Ectodermal cell (in vitro differentiated cells): ENCODE measurements around the gene SAMD3.
"Not testable (repeated sequence)": the region's sequence is repeated elsewhere in the genome, so short reads cannot be mapped to it uniquely, and the experiment has no call there.

Source experiments
- H3K27ac ChIP-seq: 2 replicates; pipeline ENCODE4 v1.7.0; 2013; ENCODE audit warnings: mild to moderate bottlenecking, low read depth, low read length; ENCODE audit not compliant: insufficient read depth, poor library complexity, severe bottlenecking
- H3K27me3 ChIP-seq: 2 replicates; pipeline ENCODE4 v1.7.0; 2013; ENCODE audit warnings: mild to moderate bottlenecking, low read length; ENCODE audit not compliant: insufficient read depth, control insufficient read depth, poor library complexity, severe bottlenecking
- H3K36me3 ChIP-seq: one replicate; pipeline ENCODE4 v1.7.0; 2013; ENCODE audit warnings: low read length; ENCODE audit not compliant: control insufficient read depth, insufficient read depth
- H3K4me1 ChIP-seq: one replicate; pipeline ENCODE4 v1.7.0; 2013; ENCODE audit warnings: low read length; ENCODE audit not compliant: control insufficient read depth, insufficient read depth
- H3K4me3 ChIP-seq: 2 replicates; pipeline ENCODE4 v1.7.0; 2013; ENCODE audit warnings: low read depth, low read length, control low read depth; ENCODE audit not compliant: insufficient read depth
- H3K9me3 ChIP-seq: 2 replicates; pipeline ENCODE4 v1.7.0; 2013; ENCODE audit warnings: mild to moderate bottlenecking, low read length, moderate library complexity; ENCODE audit not compliant: control insufficient read depth
- WGBS, 2 experiments: methylation state at CpG; one replicate each; pipeline ENCODE4 v1.1.7; 2013; ENCODE audit warnings: missing lambda C conversion rate in 2 of 2; 5-methylcytosine and 5-hydroxymethylcytosine counted together

SAMD3 gene

DNA sequence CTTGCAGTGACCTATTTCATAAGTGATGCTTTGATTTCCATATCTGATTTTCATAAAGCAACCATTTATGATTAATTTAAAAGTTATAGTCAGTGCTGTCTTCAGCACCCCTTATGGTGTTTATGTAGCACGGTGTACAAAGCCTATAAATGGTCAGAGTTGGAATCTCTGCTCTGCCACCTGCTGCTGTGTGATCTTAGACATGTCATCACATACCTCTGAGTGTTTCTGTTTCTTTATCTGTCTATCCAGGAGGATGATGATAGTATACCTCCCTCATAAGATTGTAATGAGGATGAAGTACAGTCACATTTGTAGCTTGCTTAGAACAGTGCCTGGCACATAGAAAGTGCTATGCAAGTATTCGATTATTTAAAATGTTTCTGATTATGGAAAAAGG, 100.5 kb downstream of the SAMD3 start:
- WGBS, 2 experiments: 96 to 97% methylated on average over 2 of the region's 2 CpGs

DNA sequence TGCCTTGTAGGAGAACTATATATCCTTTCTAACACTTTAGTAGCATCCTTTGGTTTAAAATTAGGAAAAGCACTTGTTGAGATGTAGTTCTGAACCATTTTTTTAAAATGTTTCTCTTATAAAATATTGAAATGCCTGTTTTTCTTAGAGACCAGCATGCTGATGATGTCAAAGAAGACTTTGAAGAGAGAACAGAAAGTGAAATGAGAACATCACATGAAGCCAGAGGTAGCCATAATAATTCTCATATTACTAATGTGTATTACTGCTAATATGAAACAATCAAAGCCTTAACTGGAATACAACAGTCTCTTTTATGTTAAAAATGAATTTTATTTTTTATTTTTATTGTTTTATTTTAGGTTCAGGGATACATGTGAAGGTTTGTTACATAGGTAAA, 102.0 kb downstream of the SAMD3 start:
- Histone ChIP-seq H3K36me3 (no peaks in the 10 kb centered on the region), H3K4me1 (no peaks in the 10 kb centered on the region), H3K27ac (no peak overlapping the region), H3K9me3 (no peaks in the 10 kb centered on the region), H3K27me3 (no peaks in the 10 kb centered on the region), H3K4me3 (no peak overlapping the region)

More for the DNA sequence above, 100.5 kb downstream of the SAMD3 start:
- Histone ChIP-seq H3K4me1 (no peaks in the 10 kb centered on the region), H3K36me3 (no peaks in the 10 kb centered on the region), H3K9me3 (no peaks in the 10 kb centered on the region), H3K27me3 (no peaks in the 10 kb centered on the region), H3K4me3 (no peak overlapping the region), H3K27ac (no peak overlapping the region)

DNA sequence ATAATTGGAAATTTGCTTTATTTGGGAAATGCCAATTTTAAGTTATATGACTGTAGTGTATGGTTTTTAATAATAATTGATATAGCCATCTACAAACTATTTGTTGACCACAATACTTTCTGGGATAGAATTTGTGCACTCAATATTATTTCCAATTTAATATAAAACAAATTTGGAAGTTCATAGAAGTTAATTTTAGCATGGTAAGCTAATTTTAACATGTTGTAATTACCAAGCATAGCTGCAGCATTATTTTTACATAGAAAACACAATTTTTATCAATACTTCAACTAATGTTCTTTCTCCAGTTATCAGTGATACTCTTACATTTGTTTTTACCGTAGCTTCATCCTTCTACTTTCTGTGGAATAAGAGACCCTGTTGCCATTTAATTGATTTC, 103.5 kb downstream of the SAMD3 start:
- Histone ChIP-seq H3K9me3 (no peaks in the 10 kb centered on the region), H3K36me3 (no peaks in the 10 kb centered on the region), H3K27ac (no peak overlapping the region), H3K4me3 (no peak overlapping the region), H3K27me3 (no peaks in the 10 kb centered on the region), H3K4me1 (no peaks in the 10 kb centered on the region)
- WGBS, 2 experiments: 100% methylated on average over 1 of the region's 1 CpG

DNA sequence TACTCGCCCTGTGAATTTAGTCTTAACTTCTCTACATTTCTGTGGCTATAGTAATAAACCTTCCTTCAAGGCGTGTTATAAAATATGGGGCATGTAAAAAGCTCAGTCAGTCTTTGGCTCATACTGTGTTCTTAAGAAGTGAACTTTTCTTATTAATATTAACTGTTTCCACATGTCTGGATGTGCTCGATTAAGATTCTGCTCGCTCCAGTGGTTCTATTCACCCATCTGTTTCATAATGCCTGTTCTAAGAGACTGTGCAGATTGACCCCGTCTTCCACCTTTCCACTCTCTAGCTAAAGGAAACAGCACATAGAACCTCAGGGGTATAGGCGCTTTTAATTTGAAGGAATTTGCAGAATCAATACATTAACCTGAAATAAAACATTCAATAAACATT, 104.5 kb downstream of the SAMD3 start:
- no peaks in the 10 kb centered on the region for H3K36me3 ChIP-seq
- no peaks in the 10 kb centered on the region for H3K9me3 ChIP-seq
- no peak overlapping the region for H3K4me3 ChIP-seq
- H3K27me3 ChIP-seq: no peaks in the 10 kb centered on the region
- H3K4me1 ChIP-seq: no peaks in the 10 kb centered on the region
- no peak overlapping the region for H3K27ac ChIP-seq
- WGBS, 2 experiments: 96 to 98% methylated on average over 5 to 6 of the region's 6 CpGs

DNA sequence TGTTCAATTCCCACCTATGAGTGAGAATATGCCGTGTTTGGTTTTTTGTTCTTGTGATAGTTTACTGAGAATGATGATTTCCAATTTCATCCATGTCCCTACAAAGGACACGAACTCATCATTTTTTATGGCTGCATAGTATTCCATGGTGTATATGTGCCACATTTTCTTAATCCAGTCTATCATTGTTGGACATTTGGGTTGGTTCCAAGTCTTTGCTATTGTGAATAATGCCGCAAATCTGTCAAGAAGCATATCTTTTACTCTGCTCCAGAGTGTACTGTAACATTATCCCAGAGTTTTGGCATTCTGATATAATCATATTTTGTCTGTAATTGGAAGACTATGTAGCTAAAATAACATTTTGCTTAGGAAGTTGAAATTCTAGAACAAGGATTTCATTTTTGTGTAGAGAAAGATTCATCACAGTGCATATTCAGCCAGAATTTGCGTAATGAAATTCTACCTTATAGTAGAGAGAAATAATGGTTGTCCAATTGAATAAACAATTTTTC, 105.5 kb downstream of the SAMD3 start:
- WGBS, 2 experiments: 94 to 100% methylated on average over 1 of the region's 4 CpGs
- H3K4me1 ChIP-seq, H3K27ac ChIP-seq, H3K27me3 ChIP-seq, H3K4me3 ChIP-seq, H3K36me3 ChIP-seq, H3K9me3 ChIP-seq: not testable (repeated sequence)

DNA sequence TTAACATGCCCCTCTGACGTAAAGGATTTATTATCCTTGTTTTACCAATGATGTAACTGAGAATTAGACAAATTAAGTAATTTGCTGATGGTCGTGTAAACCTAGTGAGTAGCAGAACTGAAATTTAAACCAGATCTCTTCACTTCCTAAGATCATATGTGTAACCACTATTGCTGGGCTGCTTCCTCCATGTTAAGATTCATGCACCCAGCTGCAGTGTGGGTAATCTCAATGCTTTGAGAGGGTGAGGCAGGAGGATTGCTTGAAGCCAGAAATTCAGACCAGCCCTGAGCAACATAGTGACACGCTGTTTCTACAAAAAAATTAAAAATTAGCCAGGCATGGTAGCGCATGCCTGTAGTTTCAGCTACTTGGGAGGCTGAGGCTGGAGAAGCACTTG, 106.5 kb downstream of the SAMD3 start:
- Histone ChIP-seq H3K36me3 (no peaks in the 10 kb centered on the region), H3K4me1 (no peaks in the 10 kb centered on the region), H3K4me3 (no peak overlapping the region), H3K9me3 (no peaks in the 10 kb centered on the region), H3K27me3 (no peaks in the 10 kb centered on the region), H3K27ac (no peak overlapping the region)
- WGBS, 2 experiments: 96 to 99% methylated on average over 2 to 3 of the region's 4 CpGs

DNA sequence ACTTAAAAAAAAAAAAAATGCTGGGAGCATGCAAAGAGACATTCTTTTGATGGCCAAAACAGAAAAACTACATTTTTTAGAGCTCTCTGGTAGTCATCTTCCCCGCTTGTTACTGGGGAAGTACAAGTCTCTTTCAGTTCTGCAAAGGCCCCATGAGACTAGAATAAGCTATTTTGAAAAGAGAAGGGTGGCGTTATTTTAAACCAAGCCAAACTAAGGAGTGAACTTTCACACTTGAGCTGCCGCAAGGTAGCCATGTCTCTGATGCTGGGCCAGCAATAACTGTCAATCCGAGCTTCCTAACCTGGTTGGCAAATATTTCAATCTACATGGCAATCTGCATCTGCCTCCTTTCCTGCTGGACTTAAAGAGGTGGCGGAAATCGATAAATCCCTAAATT, 107.7 kb downstream of the SAMD3 start:
- Histone ChIP-seq H3K9me3 (no peaks in the 10 kb centered on the region), H3K4me1 (no peaks in the 10 kb centered on the region), H3K27me3 (no peaks in the 10 kb centered on the region), H3K4me3 (no peak overlapping the region), H3K27ac (no peak overlapping the region), H3K36me3 (no peaks in the 10 kb centered on the region)
- 97 to 98% methylated on average over 6 of the region's 6 CpGs for WGBS, 2 experiments

DNA sequence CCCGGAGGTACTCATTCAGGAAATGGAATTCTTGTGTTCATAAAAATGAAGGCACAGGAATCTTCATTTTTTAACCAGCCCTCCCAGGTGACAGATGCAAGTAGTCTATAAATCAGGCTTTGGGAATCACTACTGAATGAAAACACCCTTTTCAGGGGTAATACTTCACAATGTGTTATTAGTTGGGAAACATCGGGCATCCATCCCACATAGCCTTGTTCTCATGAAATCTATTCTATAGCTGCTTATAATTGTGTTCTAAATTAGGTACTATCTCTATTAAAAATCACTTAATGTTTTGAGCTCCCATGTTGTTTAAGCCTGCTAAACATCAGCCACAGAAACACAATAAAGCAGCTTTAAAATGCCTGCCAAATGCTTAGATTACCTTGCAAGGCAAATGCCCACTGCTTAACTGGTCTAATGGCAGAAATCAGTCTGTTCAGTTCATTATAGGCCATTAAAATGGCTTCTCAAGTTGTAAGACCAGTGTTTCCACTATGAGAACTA, 109.5 kb downstream of the SAMD3 start:
- H3K27me3 ChIP-seq: no peaks in the 10 kb centered on the region
- WGBS, 2 experiments: 97 to 100% methylated on average over 1 to 2 of the region's 2 CpGs
- H3K4me1 ChIP-seq: no peaks in the 10 kb centered on the region
- H3K4me3 ChIP-seq: no peak overlapping the region
- no peak overlapping the region for H3K27ac ChIP-seq
- no peaks in the 10 kb centered on the region for H3K36me3 ChIP-seq
- no peaks in the 10 kb centered on the region for H3K9me3 ChIP-seq

DNA sequence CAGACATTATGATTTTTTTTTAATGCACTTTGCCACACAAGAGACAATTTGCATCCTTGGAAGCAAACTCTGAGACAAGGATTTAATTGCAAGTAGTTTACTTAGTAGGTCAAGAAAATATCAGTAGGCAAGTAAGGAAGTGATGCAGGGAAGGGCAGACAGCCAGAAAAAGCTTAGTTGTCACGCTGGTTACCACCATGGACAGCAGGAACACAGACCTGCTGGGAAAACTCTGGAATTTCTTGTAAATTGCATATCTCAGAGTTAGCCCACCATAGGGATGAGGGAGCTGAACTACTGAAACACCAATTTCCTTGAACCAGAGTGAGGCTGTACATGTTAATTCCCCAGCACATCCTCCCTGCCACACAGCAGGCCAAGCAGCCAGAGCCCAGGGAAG, 111.7 kb downstream of the SAMD3 start:
- 94% methylated on average over 1 of the region's 1 CpG for WGBS, 2 experiments

DNA sequence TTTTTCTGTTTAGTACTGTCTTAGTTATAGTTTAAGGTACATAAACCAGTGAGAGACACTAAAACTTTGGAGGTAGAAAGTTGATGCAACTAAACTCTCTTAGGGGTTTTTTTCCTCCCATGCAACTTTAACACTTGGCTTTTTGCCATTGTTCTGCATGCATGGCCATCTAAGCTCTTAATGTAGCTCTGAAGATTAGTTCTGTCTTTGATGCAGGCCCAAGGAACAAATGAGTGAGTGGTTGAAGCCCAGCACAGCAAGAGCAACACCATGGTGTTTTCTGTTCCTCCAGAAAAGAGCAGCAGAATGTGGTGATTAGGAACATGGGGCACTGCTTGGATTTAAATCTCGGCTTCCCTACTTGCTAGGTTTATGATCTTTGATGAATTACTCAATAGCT, 115.0 kb downstream of the SAMD3 start:
- 100% methylated on average over 1 of the region's 1 CpG; no CpG with 5 or more reads in 1 of the 2 experiments for WGBS, 2 experiments
- Histone ChIP-seq H3K4me3 (no peak overlapping the region), H3K27me3 (no peaks in the 10 kb centered on the region), H3K4me1 (no peaks in the 10 kb centered on the region), H3K9me3 (no peaks in the 10 kb centered on the region), H3K27ac (no peak overlapping the region), H3K36me3 (no peaks in the 10 kb centered on the region)

More for the DNA sequence above, 111.7 kb downstream of the SAMD3 start:
- no peaks in the 10 kb centered on the region for H3K9me3 ChIP-seq
- no peaks in the 10 kb centered on the region for H3K4me1 ChIP-seq
- H3K27ac ChIP-seq: no peak overlapping the region
- H3K27me3 ChIP-seq: no peaks in the 10 kb centered on the region
- H3K36me3 ChIP-seq: no peaks in the 10 kb centered on the region
- no peak overlapping the region for H3K4me3 ChIP-seq
